Keratinocyte (primary cell): ENCODE data around the gene CLDN22. TPM values are rescaled to one million over a fixed set of nuclear protein-coding genes. Genes with fewer than 3 reads are reported as not detected.
A peak's percentile ranks its signal among the peaks of the same experiment; 100 is the strongest.

ENCODE experiments used
- DNase-seq: peaks from one replicate; pipeline ENCODE4 v3.0.0-alpha.2; 2011; ENCODE audit warnings: low read depth, missing footprints, low spot score
- FAIRE-seq: peaks from 2 replicates; lab custom pipeline; 2011; peaks lifted over from hg19 to GRCh38; lab: Jason Lieb, UNC
- H2AFZ ChIP-seq: 2 replicates; pipeline ENCODE4 v1.6.0; 2012; ENCODE audit warnings: low read length, control low read depth, inconsistent platforms; ENCODE audit not compliant: control insufficient read depth
- H3K27ac ChIP-seq: 2 replicates; pipeline ENCODE4 v1.5.1; 2011; ENCODE audit warnings: low read length; ENCODE audit not compliant: control insufficient read depth, insufficient read depth
- H3K27me3 ChIP-seq: 3 replicates; pipeline ENCODE4 v1.6.0; 2011; ENCODE audit warnings: low read length; ENCODE audit not compliant: control insufficient read depth, insufficient read depth; ENCODE audit errors: extremely low read depth
- H3K36me3 ChIP-seq, 2 experiments: 2 replicates in 1 of 2; 3 replicates in 1 of 2; pipeline ENCODE4 v1.5.1; 2011; ENCODE audit warnings: low read length in 2 of 2, mild to moderate bottlenecking in 1 of 2; ENCODE audit not compliant: control insufficient read depth in 2 of 2, insufficient read depth in 2 of 2; ENCODE audit errors: extremely low read depth in 1 of 2
- H3K4me1 ChIP-seq: 3 replicates; pipeline ENCODE4 v1.5.1; 2011; ENCODE audit warnings: low read length; ENCODE audit not compliant: control insufficient read depth, insufficient read depth; ENCODE audit errors: extremely low read depth
- H3K4me2 ChIP-seq: 3 replicates; pipeline ENCODE4 v1.6.0; 2011; ENCODE audit warnings: low read depth, low read length; ENCODE audit not compliant: control insufficient read depth, insufficient read depth; ENCODE audit errors: extremely low read depth
- H3K4me3 ChIP-seq, 3 experiments: fragments of 200-600 bp in 1 of 3; sonication (generic) in 1 of 3; 2 replicates in 2 of 3; 3 replicates in 1 of 3; pipeline ENCODE4 v1.5.1; 2011 to 2016; ENCODE audit warnings: low read length in 3 of 3, mild to moderate bottlenecking in 3 of 3, control low read depth in 2 of 3, inconsistent platforms in 1 of 3, low read depth in 1 of 3, mixed read lengths in 1 of 3, mixed run types in 1 of 3, moderate library complexity in 1 of 3; ENCODE audit not compliant: control insufficient read depth in 2 of 3, insufficient read depth in 2 of 3; ENCODE audit errors: extremely low read depth in 1 of 3
- H3K79me2 ChIP-seq: 2 replicates; pipeline ENCODE4 v1.6.0; 2012; ENCODE audit warnings: low read length; ENCODE audit not compliant: control insufficient read depth, insufficient read depth
- H3K9ac ChIP-seq: 3 replicates; pipeline ENCODE4 v1.6.0; 2011; ENCODE audit warnings: low read length; ENCODE audit not compliant: control insufficient read depth, insufficient read depth; ENCODE audit errors: extremely low read depth
- H3K9me1 ChIP-seq: 3 replicates; pipeline ENCODE4 v1.6.0; 2011; ENCODE audit warnings: low read length; ENCODE audit not compliant: control insufficient read depth, insufficient read depth; ENCODE audit errors: extremely low read depth
- H3K9me3 ChIP-seq: 2 replicates; pipeline ENCODE4 v1.5.1; 2012; ENCODE audit warnings: low read depth, low read length; ENCODE audit not compliant: control insufficient read depth
- H4K20me1 ChIP-seq: 3 replicates; pipeline ENCODE4 v1.6.0; 2011; ENCODE audit warnings: low read length; ENCODE audit not compliant: control insufficient read depth, insufficient read depth; ENCODE audit errors: extremely low read depth
- CTCF ChIP-seq, 3 experiments: IDR thresholded peaks in 1 of 3; conservative IDR thresholded peaks in 1 of 3; optimal IDR thresholded peaks in 1 of 3; 2 replicates in 2 of 3; 3 replicates in 1 of 3; pipeline versions ENCODE3 to v1.5.1; 2011; ENCODE audit warnings: low read length in 3 of 3, mild to moderate bottlenecking in 3 of 3, moderate library complexity in 2 of 3, control low read depth in 1 of 3, inconsistent platforms in 1 of 3; ENCODE audit not compliant: insufficient read depth in 2 of 3; ENCODE audit errors: extremely low read depth in 1 of 3
- EZH2 ChIP-seq: IDR thresholded peaks from one replicate; pipeline ENCODE4 v1.6.1; 2012; ENCODE audit warnings: inconsistent platforms, mild to moderate bottlenecking, low read length, moderate library complexity
- dilution Hi-C: fragments of 300-500 bp; cut with MboI; formaldehyde crosslinking; loops from one replicate; pipeline ENCODE4 v1.7.0; 2020; ENCODE audit warnings: low sequenced_read_pairs; ENCODE audit not compliant: extremely low pct_ligation_motif_present
- polyA plus RNA-seq, 5 experiments: library from polyadenylated mRNA; depleted of rRNA in 3 of 5; stranded (reverse) in 3 of 5; stranded (forward) in 1 of 5; unstranded in 1 of 5; fragments of >200 nt; gene quantifications; 1 replicate in 1 of 5; 2 replicates in 3 of 5; 3 replicates in 1 of 5; pipeline versions ENCODE4 v1.2.1 to v1.2.3, GENCODE V29; 2011 to 2012; ENCODE audit warnings: missing spikeins in 2 of 5, low read depth in 1 of 5, low replicate concordance in 1 of 5

CLDN22 gene
- polyA plus RNA-seq, 1 donor (not counting 4 experiments of a cell fraction or from before 2014, with no cell fraction given) = 0.03 TPM

GRCh38 chr4:183362916-183363542 is 43.0 kb upstream of the CLDN22 start:
- Histone ChIP-seq H3K4me2 (no peak overlapping the region), H3K27me3 (no peaks in the 10 kb centered on the region), H3K4me1 (peaks cover 6% of the 10 kb centered on the region), H3K79me2 (no peaks in the 10 kb centered on the region), H4K20me1 (no peaks in the 10 kb centered on the region), H3K9me1 (no peaks in the 10 kb centered on the region), H3K9me3 (no peaks in the 10 kb centered on the region), H3K36me3 (no peaks in the 10 kb centered on the region), H2AFZ (no peak overlapping the region), H3K9ac (no peak overlapping the region), H3K27ac (no peak overlapping the region), H3K4me3 (no peak overlapping the region)
- dilution Hi-C loops = no loop called here
- TF ChIP-seq CTCF (optimal IDR thresholded peaks at IDR 0.05 in 1 of 3, IDR thresholded peaks at IDR 0.05 in 1 of 3, conservative IDR thresholded peaks at IDR 0.05 in 1 of 3; ENCODE audit: extremely low read depth in 1 of 3, insufficient read depth in 2 of 3, low read length in 3 of 3) (peak in 2 of 3 experiments; percentile 13 to 28), EZH2 (no peak)
- no peak for FAIRE-seq
- no peak for DNase-seq

GRCh38 chr4:183362036-183362435 is 42.0 kb upstream of the CLDN22 start:
- no peaks in the 10 kb centered on the region for H3K36me3 ChIP-seq
- H4K20me1 ChIP-seq = no peaks in the 10 kb centered on the region
- no peaks in the 10 kb centered on the region for H3K27me3 ChIP-seq
- H3K79me2 ChIP-seq = no peaks in the 10 kb centered on the region
- peaks cover 12% of the 10 kb centered on the region for H3K4me1 ChIP-seq
- H3K4me3 ChIP-seq = no peak overlapping the region
- H2AFZ ChIP-seq = no peak overlapping the region
- H3K9ac ChIP-seq = no peak overlapping the region
- no peak for FAIRE-seq
- no peak overlapping the region for H3K4me2 ChIP-seq
- no peaks in the 10 kb centered on the region for H3K9me1 ChIP-seq
- DNase-seq = no peak
- dilution Hi-C loops = no loop called here
- TF ChIP-seq CTCF (optimal IDR thresholded peaks at IDR 0.05 in 1 of 3, IDR thresholded peaks at IDR 0.05 in 1 of 3, conservative IDR thresholded peaks at IDR 0.05 in 1 of 3; ENCODE audit: extremely low read depth in 1 of 3, insufficient read depth in 2 of 3, low read length in 3 of 3) (no peak), EZH2 (no peak)
- H3K27ac ChIP-seq = no peak overlapping the region
- H3K9me3 ChIP-seq = no peaks in the 10 kb centered on the region
